HG02885 (cell line): ENCODE measurements around the gene EHF.
"Not testable (repeated sequence)": the region's sequence is repeated elsewhere in the genome, so short reads cannot be mapped to it uniquely, and the experiment has no call there.

ENCODE experiments used
- ATAC-seq: cut with Tn5 transposase; IDR thresholded peaks from one replicate; pipeline ENCODE4 v1.9.1; 2021; ENCODE audit warnings: mild to moderate bottlenecking; ENCODE audit not compliant: unreplicated experiment, poor library complexity

EHF gene

GRCh38 chr11:34658071-34659015 is 37.5 kb downstream of the EHF start:
- no peak for ATAC-seq

GRCh38 chr11:34659096-34659733 is 38.3 kb downstream of the EHF start:
- ATAC-seq = no peak

GRCh38 chr11:34665077-34665835 is 44.4 kb downstream of the EHF start:
- ATAC-seq = no peak

DNA sequence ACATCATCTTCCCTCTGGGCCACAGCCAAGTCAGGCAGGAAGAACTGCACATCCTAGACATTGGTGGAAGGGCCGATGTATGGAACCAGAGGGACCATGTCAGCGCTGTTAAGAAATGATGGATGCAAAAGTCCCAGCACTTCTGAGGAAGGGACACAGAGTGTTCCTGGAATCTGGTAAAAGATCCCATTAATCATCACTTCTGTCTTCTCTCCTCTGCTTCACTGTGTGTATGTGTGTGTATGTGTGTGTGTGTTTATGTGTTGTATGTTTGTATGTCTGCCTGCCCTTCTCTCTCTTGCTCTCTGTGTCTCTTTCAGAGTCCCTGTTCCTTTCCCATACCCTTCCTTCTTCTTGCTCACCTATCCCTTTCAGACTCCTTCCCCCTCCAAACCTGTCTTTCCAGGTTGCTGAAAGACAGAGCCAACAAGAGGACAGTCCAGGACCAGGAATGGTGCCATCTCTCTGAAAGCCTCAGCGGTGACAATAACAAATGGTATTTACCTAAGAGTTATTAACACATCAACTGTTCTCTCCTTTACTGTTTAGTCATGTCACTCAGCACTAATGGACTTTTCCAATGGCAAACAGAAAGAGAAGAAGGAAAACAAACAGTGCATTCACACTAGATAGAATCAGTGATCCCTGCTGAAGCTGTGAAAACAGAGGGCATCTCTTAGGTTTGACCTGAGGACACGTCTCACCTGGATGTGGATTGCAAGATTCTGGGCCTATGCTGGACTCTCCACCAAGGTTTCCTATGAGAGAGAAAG is 47.1 kb downstream of the EHF start:
- ATAC-seq = no peak

DNA sequence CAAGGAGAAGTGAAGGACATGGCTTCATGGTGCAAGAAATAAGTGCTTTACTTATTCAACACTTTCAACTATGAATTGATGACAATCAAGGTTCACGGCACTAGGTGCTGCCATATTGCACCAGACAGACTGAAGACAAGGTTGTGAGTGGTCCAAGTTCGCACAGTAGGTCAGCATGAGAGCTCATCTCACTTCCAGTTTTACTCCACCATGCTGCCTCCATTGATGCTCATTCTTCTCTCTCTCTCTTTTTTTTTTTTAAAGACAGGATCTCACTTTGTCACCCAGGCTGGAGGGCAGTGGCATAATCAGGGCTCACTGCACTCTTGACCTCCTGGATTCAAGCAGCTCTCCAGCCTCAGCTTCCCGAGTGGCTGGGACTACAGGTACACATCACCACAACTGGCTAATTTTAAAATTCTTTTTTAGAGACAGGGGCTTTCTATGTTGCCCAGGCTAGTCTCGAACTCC is 47.7 kb downstream of the EHF start:
- no peak for ATAC-seq

- ATAC-seq = no peak
Measured at GRCh38 chr11:34669458-34669857, 48.6 kb downstream of the EHF start.

DNA sequence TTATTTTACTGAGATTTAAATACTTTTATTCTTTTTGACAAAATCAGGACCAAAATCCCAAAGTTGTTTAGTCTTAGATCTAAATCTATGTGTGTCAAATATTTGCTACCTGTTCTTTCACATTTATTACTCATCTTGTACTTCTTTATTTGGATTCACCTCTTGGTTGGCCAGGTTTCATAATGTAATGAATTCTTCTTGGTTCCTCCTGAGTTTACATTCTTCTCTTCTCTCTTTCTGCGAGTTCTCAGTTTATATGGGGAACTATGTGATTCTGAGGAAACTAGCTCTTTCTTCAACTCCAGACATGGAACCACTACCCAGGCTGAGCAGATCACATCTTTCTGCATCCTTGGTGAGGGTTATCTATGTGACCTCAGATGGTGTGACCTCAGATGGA is 50.2 kb downstream of the EHF start:
- ATAC-seq = no peak

GRCh38 chr11:34671946-34672345 is 51.1 kb downstream of the EHF start:
- no peak for ATAC-seq

GRCh38 chr11:34674038-34674437 is 53.1 kb downstream of the EHF start:
- ATAC-seq = no peak

DNA sequence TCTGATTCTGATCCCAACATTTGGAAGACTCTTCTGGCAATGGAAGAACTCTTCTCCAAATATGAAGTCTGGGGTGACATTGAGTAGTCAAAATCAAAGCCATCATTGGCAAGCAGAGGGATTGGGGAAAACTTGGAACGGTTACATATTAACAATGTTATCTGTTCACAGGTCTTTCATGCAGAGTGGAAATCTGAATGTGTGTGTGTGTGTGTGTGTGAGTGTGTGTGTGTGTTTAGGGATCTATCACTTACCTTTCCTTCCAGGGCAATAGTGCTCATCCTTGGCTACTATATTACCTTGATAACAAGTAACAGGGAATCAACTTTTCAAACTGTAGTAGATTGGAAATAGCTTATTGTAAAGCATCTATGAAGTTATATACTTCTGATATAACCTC is 55.3 kb downstream of the EHF start:
- no peak for ATAC-seq

DNA sequence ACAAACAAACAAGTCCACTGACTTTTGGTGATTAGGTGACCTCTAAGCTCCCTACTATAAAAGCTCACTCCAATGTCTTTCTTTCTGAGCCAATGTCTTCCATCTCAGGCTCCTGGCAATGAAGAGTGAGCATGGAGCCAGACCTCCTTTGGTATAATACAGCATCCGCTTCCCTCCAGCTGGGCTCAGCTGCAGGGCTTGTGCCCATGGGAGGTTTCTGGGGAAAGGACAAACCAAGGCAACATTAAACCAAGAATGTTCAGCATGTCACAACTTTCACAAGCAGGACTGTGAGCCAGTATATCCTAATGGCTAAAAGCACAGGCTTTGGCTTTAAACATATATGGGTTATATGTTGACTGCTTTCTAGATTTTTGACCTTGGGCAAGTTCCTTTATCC is 58.8 kb downstream of the EHF start:
- no peak for ATAC-seq

DNA sequence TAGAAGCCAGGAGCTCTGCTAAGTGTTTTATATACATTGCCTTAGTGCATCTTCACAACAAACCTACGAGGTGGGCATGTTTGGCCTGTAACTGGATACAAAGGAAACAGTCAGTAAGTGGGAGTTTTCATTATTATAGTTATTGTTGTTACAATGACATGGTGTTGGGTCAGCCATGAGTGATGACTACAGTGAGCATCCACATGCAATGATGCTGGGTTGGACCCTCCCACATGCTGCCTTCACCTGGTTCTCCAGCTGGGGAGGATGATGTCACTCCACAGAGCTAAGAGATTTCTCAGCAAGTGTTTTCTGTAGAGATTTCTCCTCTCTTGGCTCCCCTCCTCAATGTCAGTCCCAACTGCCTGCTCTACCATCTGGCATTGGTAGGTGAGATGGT is 59.3 kb downstream of the EHF start:
- ATAC-seq = no peak

- no peak for ATAC-seq
Measured at GRCh38 chr11:34680918-34681586, 60.2 kb downstream of the EHF start.

- ATAC-seq = no peak
Measured at GRCh38 chr11:34682825-34683224, 61.9 kb downstream of the EHF start.

GRCh38 chr11:34683396-34683795 is 62.5 kb downstream of the EHF start:
- ATAC-seq = no peak

GRCh38 chr11:34685864-34686263 is 65.0 kb downstream of the EHF start:
- no peak for ATAC-seq

- not testable (repeated sequence) for ATAC-seq
Measured at GRCh38 chr11:34692299-34692698, 71.4 kb downstream of the EHF start.

DNA sequence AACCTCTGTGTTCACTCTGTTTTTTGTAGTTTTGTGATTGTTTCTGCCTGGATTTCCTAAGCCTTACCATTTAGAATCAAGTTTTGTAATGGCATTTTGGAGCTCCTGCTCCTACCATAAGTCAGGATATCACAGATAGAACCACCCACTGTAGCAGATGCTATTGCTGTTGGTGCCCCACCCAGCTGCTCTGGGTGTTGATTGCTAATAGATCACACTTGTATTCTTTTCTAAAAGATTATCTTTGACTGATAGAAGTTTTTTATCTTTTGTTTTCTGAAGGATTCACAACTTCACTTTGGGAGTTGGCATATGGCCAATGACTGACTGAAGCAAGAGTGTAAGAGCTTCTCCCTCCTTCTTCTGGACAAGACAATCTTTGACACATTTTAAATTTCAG is 76.0 kb downstream of the EHF start:
- no peak for ATAC-seq

DNA sequence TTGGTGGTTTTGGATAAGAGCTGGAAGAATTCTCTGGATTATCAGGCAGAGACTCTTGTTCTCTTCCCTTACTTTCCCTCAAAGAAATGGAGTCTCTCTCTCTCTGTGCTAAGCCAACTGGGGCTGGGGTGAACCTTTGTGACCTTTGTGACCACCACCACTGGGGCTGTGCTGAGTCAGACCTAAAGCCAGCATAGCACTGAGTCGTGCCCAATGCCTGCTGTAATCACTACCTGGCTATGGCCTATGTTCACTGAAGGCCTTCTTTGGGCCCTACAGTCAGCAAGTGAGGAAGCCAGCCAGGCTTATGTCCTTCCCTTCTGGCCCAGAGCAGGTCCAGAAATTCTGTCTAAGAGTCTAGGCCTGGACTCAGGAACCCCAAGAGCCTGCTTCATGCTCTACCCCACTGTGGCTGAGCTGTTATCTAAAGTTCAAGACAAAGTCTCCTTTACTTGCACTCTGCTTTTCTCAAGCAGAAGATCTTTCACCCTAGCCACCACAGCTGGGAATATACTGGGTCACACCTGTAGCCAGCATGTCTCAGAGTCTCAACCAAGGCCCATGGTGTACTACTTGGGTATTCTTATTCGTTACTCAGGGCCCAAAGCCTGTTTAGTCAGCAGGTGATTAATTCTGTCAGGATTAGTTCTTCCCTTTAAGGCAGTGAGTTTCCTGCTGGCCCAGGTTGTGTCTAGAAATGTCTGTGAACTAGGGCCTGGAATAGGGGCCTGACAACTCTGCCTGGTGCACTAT is 86.0 kb downstream of the EHF start:
- ATAC-seq = no peak
